ENCODE measurements around the gene NCKAP5.

NCKAP5 gene

DNA sequence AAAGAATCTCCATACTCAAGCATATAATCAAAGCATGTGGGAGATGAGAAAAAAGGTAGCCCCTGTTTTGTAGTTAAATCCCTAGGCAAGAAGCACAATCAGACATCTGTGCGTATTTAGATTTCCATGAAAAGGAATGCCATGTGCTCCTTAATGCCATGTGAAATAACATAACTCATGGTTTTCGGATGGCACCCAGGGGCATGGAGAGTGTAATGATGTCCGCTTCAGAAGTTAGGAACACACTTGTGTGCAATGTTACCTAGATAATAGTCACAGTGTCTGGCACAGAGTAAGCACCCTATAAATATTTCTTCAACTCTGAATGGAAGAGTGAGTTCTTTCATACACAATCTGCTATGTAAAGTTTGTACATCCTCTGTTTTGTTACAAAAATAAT, 197.0 kb downstream of the NCKAP5 start:
- no peak for DNase-seq

- DNase-seq = no peak
Measured at GRCh38 chr2:133369901-133370658, 198.2 kb downstream of the NCKAP5 start.

DNA sequence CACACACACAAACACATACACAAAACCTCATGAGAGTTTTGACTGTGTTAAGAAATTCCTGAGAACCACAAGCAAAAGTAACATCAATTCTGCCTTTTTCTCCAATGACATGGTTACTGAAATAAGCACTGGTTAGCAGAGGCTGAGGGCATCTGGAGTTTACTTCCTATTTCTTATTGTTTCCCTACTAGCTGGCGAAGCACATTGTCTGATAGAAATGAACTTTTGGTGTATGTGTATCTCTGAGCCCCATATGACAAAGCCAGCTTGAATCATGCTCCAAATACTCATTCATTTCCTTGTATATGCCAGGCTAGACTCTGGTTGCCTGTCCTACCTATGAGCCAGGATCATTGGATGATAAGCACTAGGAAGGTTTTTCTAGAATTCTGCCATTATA, 203.1 kb downstream of the NCKAP5 start:
- no peak for DNase-seq

DNA sequence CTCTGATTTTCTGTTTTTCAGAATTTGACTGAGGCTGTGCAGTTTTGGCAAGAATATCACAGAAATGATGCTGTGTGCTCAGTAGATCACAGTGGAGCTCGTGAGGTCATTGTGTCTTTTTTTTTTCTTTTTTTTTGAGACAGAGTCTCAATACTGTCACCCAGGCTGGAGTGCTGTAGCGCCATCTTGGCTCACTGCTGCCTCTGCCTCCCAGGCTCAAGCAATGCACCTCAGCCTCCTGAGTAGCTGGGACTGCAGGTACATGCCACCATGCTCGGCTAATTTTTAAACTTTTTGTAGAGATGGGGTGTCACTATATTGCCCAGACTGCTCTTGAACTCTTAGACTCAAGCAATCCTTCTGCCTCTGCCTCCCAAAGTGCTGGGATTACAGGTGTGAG, 203.6 kb downstream of the NCKAP5 start:
- DNase-seq = no peak

- DNase-seq = no peak
Measured at GRCh38 chr2:133363884-133364283, 204.4 kb downstream of the NCKAP5 start.

- no peak for DNase-seq
Measured at GRCh38 chr2:133362061-133362476, 206.2 kb downstream of the NCKAP5 start.

- DNase-seq = no peak
Measured at GRCh38 chr2:133360882-133361281, 207.4 kb downstream of the NCKAP5 start.

DNA sequence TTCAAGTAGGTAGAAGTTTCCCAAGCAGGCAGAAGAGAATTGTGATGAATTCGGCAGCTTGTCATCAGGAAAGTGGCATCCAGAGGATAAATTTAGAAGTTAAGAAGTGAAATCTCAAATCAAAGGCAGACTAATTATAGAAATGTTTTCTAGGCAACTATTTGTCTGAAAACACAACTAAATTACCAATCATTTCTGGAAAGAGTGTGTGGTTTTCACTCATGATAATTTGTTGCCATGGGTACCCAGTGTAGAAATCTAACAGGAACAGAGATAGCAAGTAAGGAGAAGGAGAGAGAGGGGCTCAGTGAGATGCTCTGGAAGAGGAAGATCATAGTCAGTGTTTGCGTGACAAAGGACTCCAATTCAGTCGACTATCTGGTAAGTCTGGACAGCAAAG, 208.1 kb downstream of the NCKAP5 start:
- DNase-seq = no peak

DNA sequence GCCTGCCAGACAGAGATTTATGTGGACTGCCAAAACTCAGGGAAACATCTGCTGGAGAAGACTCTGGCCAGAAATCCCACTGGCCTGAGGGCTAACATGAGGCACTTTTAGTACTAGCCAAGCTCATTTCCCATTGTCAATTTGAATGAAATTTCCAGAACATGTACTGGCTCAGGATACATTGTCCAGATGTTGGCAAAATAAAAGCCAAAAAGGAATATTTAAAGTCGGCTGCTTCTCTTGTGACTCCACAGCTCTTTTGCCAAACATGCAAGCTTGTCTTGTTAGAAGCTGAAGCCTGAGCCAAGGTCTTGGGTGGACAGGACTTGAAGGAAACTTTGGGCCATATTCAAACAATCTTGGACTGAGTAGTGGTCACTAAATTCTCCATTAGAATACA, 215.5 kb downstream of the NCKAP5 start:
- no peak for DNase-seq

GRCh38 chr2:133346654-133347053, 221.6 kb downstream of the NCKAP5 start:
- DNase-seq = no peak

DNA sequence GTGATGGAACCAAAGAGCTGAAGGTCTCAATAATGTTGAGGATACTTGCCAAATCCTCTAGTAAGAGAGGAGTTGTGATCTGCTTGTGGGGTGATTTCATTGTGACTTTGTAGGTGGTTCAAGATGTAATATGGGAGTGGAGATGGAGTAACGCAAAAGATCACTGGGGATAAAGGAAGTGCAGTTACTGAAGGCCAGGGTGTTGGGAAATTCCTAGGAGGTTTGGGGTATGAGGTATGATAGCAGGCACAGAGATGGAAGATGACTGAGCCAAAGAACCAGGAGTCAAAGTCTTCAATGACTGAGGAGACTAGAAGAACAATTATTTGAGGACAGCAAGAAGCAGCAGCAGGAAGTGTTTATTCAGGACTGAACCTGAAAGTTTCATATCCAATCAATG, 222.6 kb downstream of the NCKAP5 start:
- DNase-seq = no peak

- DNase-seq = no peak
Measured at GRCh38 chr2:133344849-133345248, 223.4 kb downstream of the NCKAP5 start.

- DNase-seq = no peak
Measured at GRCh38 chr2:133343018-133343352, 225.3 kb downstream of the NCKAP5 start.

- no peak for DNase-seq
Measured at GRCh38 chr2:133342286-133343017, 225.8 kb downstream of the NCKAP5 start.

GRCh38 chr2:133341575-133341974, 226.7 kb downstream of the NCKAP5 start:
- no peak for DNase-seq

DNA sequence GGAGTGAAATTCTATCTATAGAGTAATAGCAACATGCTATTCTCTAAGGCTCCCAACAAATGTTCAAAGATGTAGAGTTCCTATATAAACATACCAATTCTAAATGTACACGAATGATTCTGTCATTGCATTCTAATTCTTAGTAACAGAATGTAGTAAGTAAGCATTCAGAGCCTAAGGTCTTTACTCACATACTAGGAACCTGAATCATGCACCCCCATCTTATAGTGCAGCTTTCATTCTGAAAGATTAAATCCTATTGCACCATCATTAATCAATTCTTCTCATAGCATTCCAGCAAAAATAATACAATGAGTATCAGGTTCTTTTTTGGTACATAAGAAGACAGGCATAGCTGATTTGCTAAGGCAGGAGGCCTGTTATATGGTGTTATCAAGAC, 230.0 kb downstream of the NCKAP5 start:
- DNase-seq = no peak

- no peak for DNase-seq
Measured at GRCh38 chr2:133334923-133335322, 233.3 kb downstream of the NCKAP5 start.

GRCh38 chr2:133333181-133333580, 235.1 kb downstream of the NCKAP5 start:
- DNase-seq = no peak

DNA sequence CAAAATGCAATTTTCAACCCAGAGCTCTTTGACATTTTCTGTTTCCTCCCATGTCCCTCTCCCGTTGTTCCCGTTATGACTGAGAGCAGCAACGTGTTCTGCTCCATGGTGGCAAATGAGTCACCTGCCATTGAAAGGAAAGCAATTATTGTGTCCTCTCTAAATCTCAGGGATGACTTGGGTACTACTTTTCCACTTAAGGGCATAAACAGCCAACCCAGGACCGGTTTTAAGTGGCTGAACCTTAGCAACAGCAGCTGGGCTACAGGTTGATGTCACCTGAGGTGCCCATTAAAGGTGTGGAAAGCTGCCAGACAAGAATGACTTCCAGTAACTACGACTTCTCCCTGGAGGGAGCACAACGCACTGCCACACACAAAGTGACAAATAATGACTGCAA, 236.8 kb downstream of the NCKAP5 start:
- no peak for DNase-seq

DNA sequence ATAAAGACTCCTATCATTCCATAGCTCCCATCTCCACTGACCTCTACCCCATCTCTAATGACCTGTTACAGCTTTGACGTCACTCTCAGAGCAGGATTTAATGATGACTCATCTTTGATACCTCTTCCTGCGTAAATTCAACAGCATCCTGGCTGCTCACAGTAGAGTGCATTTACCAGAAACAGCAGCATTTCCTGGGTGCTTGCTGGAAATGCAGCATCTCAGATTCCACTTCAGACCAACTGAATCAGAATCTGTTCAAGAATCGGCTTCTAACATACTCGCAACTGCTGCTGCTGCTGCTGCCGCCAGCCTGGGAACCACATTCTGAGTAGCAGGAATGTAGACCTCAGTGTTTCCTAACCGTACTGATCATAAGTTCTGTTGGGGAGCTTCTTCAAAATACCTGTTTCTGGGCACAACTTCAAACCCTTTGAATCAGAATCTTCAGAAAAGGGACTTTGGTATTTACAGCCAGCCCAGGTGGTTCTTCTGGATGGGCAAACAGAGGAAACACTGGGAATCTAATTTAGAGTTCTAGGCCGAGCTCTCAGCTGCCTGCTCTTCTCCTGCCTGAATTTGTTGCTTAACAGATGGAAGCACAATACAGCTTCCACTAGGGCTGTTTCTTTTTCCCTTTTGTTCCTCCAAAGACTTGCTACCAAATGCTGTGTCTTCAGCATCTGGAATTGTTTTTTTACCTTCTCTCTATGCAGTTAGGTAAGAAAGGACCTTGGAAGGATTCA, 241.4 kb downstream of the NCKAP5 start:
- DNase-seq = no peak

GRCh38 chr2:133324150-133324561, 244.1 kb downstream of the NCKAP5 start:
- no peak for DNase-seq

DNA sequence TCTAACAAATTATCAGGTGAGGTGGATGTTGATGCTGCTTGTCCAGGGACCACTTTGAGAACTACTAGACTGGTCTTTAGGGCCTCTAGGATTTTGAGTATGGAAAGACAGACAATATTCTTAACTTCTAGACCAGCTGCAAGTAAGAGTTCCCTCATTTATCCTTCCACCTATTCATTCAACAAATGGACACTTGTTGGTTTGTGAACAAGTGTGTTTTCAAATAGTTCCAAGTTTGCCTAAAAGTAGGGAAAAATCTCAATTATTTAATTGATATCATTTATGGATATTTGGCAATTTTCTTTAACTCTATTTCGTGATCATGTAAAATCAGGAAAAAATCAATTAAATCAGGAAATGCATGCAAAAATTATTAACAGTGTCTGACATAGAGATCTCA, 245.4 kb downstream of the NCKAP5 start:
- no peak for DNase-seq

DNA sequence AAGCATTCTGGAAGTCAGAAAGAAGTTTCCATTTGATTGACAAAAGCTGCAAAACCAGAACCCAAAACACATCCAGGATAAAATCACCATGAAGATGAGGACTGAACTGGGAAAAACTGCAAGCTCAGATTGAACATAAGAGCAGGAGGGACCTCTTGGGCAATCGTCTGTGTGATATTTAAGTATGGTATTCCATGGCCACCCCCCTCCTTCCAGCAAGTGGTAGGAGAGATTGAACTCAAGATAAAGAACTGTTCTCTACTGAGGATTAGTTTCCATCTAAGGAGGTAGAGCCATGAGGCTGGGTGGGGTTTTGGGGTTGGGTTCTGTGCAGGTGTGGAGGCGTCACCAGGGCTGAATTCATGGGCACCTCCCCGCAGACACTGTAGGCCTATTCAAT, 251.1 kb downstream of the NCKAP5 start:
- DNase-seq = no peak

DNA sequence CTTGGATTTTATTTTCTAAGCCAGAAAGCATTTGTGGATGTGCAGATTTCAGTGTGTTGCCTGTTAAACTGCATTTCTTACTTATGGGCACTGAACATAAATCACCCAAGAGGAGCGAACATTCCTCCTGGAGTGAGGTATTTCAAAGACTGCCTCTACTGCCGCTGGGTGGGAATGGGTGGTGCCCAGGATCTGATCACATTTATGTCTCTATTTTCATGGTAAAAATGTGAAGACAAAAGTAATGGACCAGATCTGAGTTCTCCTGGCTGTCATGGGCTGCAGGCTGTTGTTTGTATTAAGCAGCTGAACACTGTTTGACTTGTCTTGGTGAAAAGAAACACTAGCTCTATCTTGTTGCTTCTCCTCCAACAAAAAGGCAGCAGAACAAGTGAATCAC, 251.7 kb downstream of the NCKAP5 start:
- no peak for DNase-seq
